HG03280 (cell line): ENCODE data around the gene SLC9A3.

ENCODE experiments used
- ATAC-seq: cut with Tn5 transposase; IDR thresholded peaks from one replicate; pipeline ENCODE4 v1.9.1; 2021; ENCODE audit warnings: mild to moderate bottlenecking, moderate library complexity; ENCODE audit not compliant: unreplicated experiment

SLC9A3 gene

DNA sequence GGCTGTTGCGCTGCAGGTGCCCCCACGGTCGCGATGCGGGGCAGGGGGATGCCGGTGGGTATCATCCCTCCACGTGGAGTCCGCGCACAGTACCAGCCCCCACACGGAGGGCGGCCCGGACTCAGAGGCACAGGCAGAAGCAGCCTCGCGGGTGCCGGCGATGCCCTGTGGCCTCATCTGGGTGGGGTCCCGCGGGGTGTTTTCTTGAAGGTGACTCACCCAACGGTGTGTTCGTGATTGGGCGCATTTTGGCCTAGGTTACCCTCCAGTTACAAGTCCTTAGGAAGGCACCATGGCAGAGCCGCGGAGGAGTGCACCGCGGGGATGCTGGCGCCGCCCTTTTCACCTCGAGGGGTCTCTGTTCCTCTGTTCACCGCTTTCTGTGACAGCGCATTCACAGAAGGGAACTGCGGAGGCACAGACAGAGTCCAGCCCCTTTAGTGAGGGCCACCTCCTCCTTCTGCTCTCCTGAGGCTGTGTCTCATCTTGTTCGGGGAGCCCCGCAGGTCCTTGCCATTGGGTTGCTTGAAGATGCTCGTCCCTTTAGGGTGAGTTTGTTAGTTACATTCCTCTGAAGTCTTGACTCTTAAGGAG, 102.9 kb downstream of the SLC9A3 start:
- ATAC-seq = no peak

DNA sequence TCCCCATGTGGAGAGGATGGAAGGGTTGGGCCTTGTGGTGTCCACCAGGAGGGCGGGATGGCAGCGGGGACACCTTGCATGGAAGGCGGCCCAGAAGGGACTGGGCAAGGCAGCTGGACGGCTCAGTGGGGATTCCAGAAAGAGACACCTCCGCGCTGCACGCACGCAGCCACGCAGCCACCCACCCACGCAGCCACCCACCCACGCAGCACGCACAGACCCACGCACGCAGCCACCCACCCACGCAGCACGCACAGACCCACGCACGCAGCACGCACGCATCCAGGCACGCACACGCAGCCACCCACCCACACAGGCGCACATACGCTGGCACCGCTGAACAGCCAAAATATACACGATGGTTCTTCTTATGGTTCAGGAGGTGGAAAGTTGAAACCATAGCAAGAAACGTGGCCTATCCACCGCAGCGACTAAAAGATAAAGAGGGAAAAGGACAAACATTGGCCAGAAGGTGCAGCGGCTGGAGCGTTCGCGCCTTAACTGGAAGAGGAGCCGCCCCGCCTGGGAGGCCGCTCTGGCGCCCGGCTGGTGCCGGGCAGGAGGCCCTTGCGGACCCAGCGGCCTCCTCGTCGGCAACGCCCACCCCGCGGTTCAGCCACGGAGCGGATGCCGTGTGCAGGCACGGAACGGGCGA, 103.5 kb downstream of the SLC9A3 start:
- no peak for ATAC-seq
